NCI-H345 (cell line): Measurements from ENCODE around the gene NR3C2.
A peak's percentile ranks its signal among the peaks of the same experiment; 100 is the strongest.

ENCODE experiments used
- DNase-seq: peaks from one replicate; lab custom pipeline; 2025; lab: John Stamatoyannopoulos, UW

NR3C2 gene

DNA sequence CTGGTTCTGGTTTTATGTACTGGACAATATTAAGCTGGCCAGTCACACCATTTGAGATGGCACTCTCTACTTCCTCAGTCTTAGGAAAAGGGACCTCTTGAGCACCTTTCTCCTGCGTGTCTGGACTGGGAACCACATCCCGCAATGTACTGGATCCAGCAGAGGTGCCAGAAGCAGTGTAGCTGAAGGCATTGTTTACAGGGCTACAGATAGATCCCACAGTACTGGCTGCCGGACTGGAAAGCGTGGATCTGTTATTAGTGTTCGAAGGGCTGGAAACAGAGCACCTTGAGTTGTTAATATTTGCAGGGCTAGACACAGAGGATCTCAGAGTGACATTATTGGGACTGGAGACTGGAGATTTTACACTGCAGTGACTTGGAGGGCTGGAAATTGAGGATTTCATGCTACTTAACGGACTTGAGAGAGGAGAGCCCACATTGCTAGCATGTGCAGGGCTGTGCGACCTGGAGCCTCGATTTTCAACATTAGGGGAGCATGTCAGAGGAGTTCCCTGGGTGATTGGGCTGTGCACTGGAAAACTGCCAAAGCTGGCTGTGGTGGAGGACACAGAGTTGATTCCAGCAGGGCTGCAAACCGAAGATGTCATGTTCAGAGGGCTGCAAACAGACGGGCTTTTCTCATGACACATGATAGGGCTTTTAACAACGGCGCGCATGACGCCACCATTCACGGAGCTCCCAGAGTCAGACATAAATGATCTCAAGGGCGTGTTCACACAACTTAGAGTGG, 6.4 kb downstream of the NR3C2 start:
- no peak for DNase-seq

DNA sequence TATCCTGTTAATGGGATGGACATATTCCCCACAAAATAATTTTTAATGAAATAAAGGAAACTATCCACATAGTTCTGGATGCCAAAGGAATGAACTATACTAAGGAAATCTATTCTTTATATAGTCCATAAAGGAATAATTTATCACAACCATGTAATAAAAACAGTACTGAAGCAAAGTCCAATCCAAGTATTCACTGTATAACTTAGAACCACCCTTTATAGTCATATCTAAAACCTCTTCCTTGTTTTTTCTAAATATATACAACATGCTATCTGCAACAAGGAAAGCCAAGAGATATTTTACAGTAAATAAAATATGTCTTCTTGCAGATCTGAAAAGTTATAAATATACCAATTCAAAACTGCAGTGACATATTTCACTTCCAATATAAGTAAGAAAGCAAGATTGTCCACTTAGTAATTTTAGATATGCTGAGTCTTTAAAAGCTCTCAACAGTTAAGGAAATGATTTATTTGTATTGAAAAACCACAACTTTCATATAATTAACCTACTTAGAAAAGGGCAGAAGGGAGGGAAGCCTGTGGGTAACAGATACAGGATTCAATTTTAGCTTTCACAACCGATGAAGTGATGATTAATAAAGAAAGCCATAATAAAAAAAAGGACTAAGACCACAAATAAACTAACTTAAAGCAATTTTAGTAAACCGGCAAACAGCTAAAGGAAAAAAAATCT, 8.0 kb downstream of the NR3C2 start:
- DNase-seq = no peak

DNA sequence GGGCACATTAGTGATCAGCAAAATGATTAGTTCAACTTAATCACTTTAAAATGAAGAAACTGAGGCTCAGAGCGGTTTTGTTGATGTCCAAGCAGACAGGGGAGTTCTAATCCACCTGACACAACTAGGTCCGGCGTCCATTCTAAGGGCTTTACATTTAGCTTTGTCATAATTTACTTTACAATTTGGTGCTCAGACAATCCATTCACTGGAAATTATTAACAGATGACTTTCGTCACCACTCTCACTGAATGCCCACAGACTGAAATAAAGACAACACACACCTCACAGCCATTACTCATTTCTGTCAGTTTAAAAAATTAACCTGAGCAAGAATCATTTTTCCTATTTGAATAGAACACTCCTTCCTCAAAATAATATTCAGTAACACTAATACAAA, 10.8 kb downstream of the NR3C2 start:
- DNase-seq = no peak

- DNase-seq = no peak
These were observed 11.4 kb downstream of the NR3C2 start for GRCh38 chr4:148430854-148431253.

DNA sequence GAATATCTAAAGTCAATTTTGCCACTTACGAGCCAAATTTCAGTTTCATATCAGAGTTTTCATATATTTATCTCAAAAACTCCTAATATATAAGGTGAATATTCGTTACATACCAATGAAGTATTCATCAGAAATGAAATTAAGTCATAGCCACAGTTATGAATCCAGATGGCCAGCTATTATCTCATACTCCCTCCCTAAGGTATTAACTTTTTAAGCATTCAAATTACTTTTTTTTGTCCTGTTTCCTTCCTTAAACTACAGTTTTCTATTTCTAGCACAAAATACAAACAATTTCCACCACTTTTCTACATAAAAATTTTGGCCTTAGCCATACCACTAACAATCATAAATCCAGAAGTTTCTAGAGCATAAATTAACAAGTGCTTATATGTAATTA, 13.0 kb downstream of the NR3C2 start:
- no peak for DNase-seq

DNA sequence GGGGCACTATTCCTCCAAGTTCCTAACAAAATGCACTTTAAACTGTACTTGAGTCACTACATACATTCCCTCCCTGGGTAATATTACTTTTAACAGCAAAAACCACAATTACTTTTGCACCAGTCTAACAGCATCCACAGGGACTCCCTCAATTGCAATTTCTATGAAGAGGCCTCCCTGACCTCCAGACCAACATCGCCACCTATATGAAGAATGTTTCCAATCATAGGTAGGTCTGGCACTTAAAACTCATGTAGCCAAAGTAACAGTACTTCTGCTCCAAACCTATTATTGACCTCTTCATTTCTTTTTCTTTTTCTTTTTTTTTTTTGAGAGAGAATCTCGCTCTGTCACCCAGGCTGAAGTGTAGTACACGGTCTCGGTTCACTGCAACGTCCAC, 15.6 kb downstream of the NR3C2 start:
- no peak for DNase-seq

GRCh38 chr4:148425327-148426110, 16.7 kb downstream of the NR3C2 start:
- DNase-seq = no peak

DNA sequence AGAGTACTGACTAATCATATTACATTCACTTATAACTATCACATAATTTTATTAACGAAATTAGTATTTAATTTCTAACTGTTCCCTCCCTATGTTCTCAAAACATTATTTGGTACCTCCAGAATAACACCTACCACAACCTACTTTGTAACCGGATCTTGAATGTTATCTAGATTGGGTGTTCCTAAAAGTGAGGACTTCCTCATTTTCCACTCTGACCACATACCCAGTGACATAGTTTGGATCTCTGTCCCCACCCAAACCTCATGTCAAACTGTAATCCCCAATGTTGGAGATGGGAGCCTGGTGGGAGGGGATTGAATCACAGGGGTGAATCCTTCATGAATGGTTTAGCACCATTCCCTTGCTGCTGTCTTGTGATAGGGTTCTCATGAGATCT, 21.8 kb downstream of the NR3C2 start:
- no peak for DNase-seq

- no peak for DNase-seq
These were observed 26.7 kb downstream of the NR3C2 start for GRCh38 chr4:148415500-148415899.

- no peak for DNase-seq
These were observed 29.7 kb downstream of the NR3C2 start for GRCh38 chr4:148412460-148412994.

DNA sequence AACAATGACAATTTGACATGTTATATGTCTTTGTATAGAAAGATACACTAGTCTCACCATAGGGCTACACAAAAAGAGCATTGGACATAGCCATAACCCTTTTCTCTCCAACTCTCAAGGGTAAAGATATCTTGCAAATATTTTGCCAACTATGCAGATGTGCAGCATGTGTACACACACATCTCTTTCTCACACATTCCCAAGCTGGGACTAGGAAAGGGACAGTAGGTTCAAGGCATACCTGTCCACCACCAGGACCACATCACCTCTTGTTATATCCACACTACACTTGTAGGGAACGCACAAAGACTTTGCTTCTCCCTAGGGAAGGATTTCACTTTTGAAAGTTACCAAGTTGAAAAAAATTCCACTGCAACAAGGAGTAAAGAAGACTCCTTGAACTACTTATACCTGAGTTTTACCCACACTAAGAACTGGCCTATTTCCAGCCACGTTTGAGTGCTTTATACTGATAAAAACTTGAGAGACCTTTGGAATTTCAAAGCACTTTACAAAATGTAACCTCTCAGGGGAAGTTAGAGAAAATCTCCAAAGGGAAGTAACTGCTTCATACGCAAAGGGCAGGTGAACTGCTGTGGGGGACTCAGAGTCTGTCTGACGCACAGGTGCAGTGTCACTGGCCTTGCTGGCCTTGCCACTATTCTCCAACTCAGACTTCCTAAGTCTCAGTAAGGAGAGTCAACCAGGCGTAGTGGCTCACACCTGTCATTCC, 36.9 kb downstream of the NR3C2 start:
- DNase-seq = no peak

GRCh38 chr4:148398988-148399387, 43.2 kb downstream of the NR3C2 start:
- no peak for DNase-seq

DNA sequence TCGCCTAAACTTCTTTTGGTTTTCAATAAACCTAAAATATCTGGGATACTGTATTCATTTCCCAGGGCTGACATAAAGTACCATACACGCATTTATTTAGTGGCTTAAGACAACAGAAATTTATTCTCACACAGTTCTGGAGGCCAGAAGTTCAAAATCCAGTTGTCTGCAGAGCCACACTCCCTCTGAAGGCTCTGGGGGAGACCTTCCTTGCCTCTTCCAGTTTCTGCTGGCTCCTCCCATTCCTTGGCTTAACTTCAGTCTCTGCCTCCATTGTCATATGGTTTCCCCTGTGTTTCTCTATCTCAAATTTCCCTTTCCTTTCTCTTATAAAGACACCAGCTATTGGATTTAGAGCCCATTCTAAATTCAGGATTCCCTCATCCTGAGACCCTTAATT, 44.4 kb downstream of the NR3C2 start:
- DNase-seq = no peak

DNA sequence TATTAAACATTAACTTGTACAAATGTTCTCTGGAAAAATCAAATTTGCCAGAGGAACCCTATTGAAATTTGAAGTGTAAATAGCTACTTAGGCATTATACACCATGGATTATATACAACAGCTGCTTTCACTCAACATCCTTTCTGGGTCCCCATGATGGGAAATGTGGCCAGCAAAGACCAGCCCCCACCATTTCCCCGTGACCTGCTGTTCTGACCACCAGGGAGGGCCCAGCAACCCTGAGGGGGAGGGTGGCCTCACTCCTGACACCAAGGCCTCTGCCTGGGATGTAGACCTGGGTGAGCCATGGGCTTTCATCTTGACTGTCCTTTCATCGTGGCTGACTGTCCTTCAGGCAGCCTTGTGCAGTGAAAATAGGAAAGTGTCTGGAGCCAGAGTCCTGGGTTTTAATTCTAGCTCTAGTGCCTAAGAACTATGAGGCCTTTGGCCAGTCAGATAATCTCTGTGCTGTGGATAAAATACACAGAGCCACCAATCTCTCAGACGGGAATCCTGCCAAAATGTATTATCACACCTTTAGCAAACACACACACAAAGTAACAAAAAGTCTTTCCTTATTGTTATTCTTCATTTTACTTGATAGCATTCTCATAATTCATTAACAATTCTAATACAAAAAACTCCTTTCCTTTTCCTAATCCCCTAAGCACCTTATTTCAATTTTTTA, 45.1 kb downstream of the NR3C2 start:
- no peak for DNase-seq

DNA sequence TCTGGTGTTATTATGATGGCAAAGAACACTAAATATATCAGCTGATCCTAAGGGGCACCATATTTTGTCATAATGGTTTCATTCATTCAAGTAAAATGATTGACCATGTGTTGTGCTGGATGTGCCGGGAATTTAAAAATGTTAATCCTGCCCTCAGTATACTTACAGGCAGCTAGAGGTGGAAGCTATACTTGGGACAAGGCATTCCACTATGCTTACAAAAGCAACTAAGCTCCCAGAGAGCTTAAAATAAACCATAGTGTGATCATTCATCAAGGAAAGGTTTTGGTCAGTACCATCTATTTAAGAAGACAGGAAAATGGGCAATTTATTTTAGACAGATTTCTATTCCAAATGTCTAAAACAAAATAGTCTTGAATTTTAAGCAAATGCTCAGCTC, 46.4 kb downstream of the NR3C2 start:
- DNase-seq = no peak

- no peak for DNase-seq
These were observed 51.2 kb downstream of the NR3C2 start for GRCh38 chr4:148391056-148391455.

DNA sequence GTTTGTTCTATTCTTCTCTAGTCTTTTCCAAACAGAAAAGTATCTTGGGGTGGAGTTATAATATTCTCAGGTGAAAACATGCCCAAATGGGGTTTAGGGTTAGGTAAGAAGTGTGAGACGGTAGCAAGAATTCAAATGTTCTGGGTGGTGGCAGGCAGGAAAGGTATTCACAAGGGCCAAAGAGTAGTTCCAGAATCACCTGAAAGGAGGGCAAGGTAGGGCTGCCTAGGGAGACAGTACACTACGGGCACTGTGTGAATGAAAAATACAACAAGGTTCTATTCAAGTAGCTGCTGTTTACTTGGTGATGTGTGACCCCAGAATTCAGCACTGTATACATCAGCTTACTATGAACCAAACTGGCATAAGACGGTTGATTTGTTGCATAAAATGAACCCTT, 51.9 kb downstream of the NR3C2 start:
- DNase-seq = no peak

DNA sequence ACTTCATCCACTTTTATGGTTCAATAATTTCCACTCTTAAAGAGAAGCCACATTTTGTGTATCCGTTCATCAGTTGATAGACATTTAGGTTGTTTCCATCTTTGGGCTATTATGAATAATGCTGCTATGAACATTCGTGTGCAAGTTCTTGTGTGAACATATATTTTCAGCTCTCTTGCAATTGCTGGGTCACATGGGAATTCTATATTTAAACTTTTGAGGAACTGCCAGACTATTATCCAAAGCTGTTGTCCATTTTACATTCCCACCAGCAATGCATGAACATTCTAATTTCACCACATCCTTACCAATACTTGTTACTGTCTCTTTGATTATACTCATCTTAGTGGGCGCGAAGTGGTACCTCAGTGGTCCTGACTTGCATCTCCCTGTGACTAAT, 61.9 kb downstream of the NR3C2 start:
- no peak for DNase-seq

DNA sequence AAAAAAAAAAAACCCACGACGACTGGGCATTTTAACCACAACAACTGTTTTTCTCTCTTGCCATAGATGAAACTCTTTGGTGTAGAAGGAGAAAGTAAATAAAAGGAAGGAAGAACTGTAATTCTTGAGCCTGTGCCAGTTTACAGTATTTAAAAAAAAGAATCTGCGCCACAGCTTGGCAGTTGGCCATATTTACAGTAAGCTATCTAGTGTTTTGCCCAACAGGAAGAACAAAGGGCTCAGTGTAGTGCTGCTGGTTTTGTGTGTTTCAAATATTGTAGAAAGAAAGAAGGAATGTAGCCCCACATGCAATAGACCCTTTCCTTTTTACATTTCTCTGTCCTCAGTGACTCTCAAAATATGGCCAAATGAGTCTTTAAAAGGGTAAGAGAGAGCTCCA, 66.1 kb downstream of the NR3C2 start:
- DNase-seq = peak; percentile 81

DNA sequence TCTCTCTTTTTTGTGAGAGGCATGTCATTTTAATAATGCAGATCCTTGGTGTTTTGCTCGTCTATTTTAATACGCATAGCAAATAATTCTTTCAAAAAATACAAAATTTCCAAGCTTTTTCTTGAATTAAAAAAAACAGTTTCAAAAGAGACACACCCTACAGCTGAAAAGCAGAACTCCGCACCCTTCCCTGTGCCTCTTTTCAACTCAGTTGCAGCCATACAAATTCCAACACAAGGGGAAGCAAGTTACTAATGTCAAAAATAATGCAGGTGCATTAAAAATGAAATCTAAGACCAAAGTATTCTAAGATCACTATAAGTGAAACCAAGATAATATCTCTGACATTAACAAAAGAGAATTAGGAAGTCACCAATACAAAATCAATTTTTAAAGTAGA, 66.6 kb downstream of the NR3C2 start:
- DNase-seq = no peak

GRCh38 chr4:148373093-148373492, 69.1 kb downstream of the NR3C2 start:
- no peak for DNase-seq
